HUES48 (cell line): ENCODE measurements around the gene DAZAP1.

Experiments used
- H3K27ac ChIP-seq: one replicate; pipeline ENCODE4 v1.7.0; 2013; ENCODE audit warnings: low read depth, low read length, inconsistent platforms
- H3K27me3 ChIP-seq: 2 replicates; pipeline ENCODE4 v1.6.1; 2013; ENCODE audit warnings: mild to moderate bottlenecking, low read length; ENCODE audit not compliant: control insufficient read depth, insufficient read depth
- H3K36me3 ChIP-seq: 2 replicates; pipeline ENCODE4 v1.6.1; 2013; ENCODE audit warnings: low read length; ENCODE audit not compliant: control insufficient read depth, insufficient read depth
- H3K4me1 ChIP-seq: 2 replicates; pipeline ENCODE4 v1.6.1; 2013; ENCODE audit warnings: mild to moderate bottlenecking, low read length; ENCODE audit not compliant: control insufficient read depth, insufficient read depth
- H3K4me3 ChIP-seq: 2 replicates; pipeline ENCODE4 v1.5.1; 2013; ENCODE audit warnings: mild to moderate bottlenecking, low read depth, low read length
- H3K9ac ChIP-seq: 2 replicates; pipeline ENCODE4 v1.6.1; 2013; ENCODE audit warnings: mild to moderate bottlenecking, low read depth, low read length, moderate library complexity
- H3K9me3 ChIP-seq: 2 replicates; pipeline ENCODE4 v1.6.1; 2013; ENCODE audit warnings: low read length; ENCODE audit not compliant: control insufficient read depth, insufficient read depth

Gene DAZAP1

GRCh38 chr19:1431759-1432506, 24.5 kb downstream of the DAZAP1 start:
- H3K4me3 ChIP-seq = no peak overlapping the region
- H3K36me3 ChIP-seq = peaks cover 78% of the 10 kb centered on the region

GRCh38 chr19:1432507-1432887, 25.1 kb downstream of the DAZAP1 start:
- Histone ChIP-seq H3K27ac (no peak overlapping the region), H3K36me3 (peaks cover 72% of the 10 kb centered on the region), H3K4me1 (no peaks in the 10 kb centered on the region), H3K9ac (no peak overlapping the region), H3K9me3 (no peaks in the 10 kb centered on the region), H3K27me3 (no peaks in the 10 kb centered on the region), H3K4me3 (no peak overlapping the region)

More at GRCh38 chr19:1431759-1432506, 24.5 kb downstream of the DAZAP1 start:
- Histone ChIP-seq H3K9ac (no peak overlapping the region), H3K4me1 (no peaks in the 10 kb centered on the region), H3K9me3 (no peaks in the 10 kb centered on the region), H3K27ac (no peak overlapping the region), H3K27me3 (no peaks in the 10 kb centered on the region)

- Histone ChIP-seq H3K27me3 (no peaks in the 10 kb centered on the region), H3K9me3 (no peaks in the 10 kb centered on the region), H3K4me1 (no peaks in the 10 kb centered on the region), H3K27ac (no peak overlapping the region), H3K4me3 (no peak overlapping the region), H3K9ac (no peak overlapping the region), H3K36me3 (peaks cover 63% of the 10 kb centered on the region)
These were observed 26.0 kb downstream of the DAZAP1 start for GRCh38 chr19:1433119-1434039.

GRCh38 chr19:1434040-1434366, 26.6 kb downstream of the DAZAP1 start:
- Histone ChIP-seq H3K9me3 (no peaks in the 10 kb centered on the region), H3K27ac (no peak overlapping the region), H3K4me1 (no peaks in the 10 kb centered on the region), H3K4me3 (no peak overlapping the region), H3K27me3 (no peaks in the 10 kb centered on the region), H3K9ac (no peak overlapping the region), H3K36me3 (peaks cover 57% of the 10 kb centered on the region)

- H3K4me1 ChIP-seq = 0 out of 2 replicates have a peak, but pooled peaks cover 3% of the 10 kb centered on the region
- no peaks in the 10 kb centered on the region for H3K27me3 ChIP-seq
- H3K27ac ChIP-seq = no peak overlapping the region
- no peak overlapping the region for H3K4me3 ChIP-seq
- no peaks in the 10 kb centered on the region for H3K9me3 ChIP-seq
- no peak overlapping the region for H3K9ac ChIP-seq
- H3K36me3 ChIP-seq = peaks cover 54% of the 10 kb centered on the region
These were observed 27.2 kb downstream of the DAZAP1 start for GRCh38 chr19:1434577-1435060.

GRCh38 chr19:1435378-1435989, 28.1 kb downstream of the DAZAP1 start:
- Histone ChIP-seq H3K9ac (no peak overlapping the region), H3K36me3 (peaks cover 55% of the 10 kb centered on the region), H3K4me3 (no peak overlapping the region), H3K9me3 (no peaks in the 10 kb centered on the region), H3K4me1 (0 out of 2 replicates have a peak, but pooled peaks cover 5% of the 10 kb centered on the region), H3K27me3 (no peaks in the 10 kb centered on the region), H3K27ac (no peak overlapping the region)

GRCh38 chr19:1437609-1438008, 30.2 kb downstream of the DAZAP1 start:
- Histone ChIP-seq H3K36me3 (peaks cover 60% of the 10 kb centered on the region), H3K4me1 (0 out of 2 replicates have a peak, but pooled peaks cover 5% of the 10 kb centered on the region), H3K4me3 (peak overlapping the region; percentile 77; the same call in 1 of the 2 replicates), H3K9me3 (no peaks in the 10 kb centered on the region), H3K27ac (peak overlapping the region; percentile 49), H3K9ac (no peak overlapping the region), H3K27me3 (no peaks in the 10 kb centered on the region)

- Histone ChIP-seq H3K27ac (peak within 1 kb of the TSS; percentile 94), H3K4me1 (0 out of 2 replicates have a peak, but pooled peaks cover 5% of the 10 kb centered on the region), H3K27me3 (no peaks in the 10 kb centered on the region), H3K4me3 (peak within 1 kb of the TSS; percentile 77), H3K9me3 (no peaks in the 10 kb centered on the region), H3K9ac (peak within 1 kb of the TSS; percentile 95), H3K36me3 (peaks cover 56% of the 10 kb centered on the region)
These were observed 30.9 kb downstream of the DAZAP1 start, which contains the start of gene RPS15 for GRCh38 chr19:1438035-1438932. TSS of gene RPS15 (plus strand) at chr19:1438396. CDS start at chr19:1438426, 30 bp downstream.

GRCh38 chr19:1438933-1439354, 31.6 kb downstream of the DAZAP1 start:
- Histone ChIP-seq H3K4me3 (peak overlapping the region; percentile 77), H3K9me3 (no peaks in the 10 kb centered on the region), H3K4me1 (0 out of 2 replicates have a peak, but pooled peaks cover 5% of the 10 kb centered on the region), H3K36me3 (peaks cover 51% of the 10 kb centered on the region), H3K27me3 (no peaks in the 10 kb centered on the region), H3K9ac (peak overlapping the region; percentile 95), H3K27ac (peak overlapping the region; percentile 94)
